RWPE2 (cell line): ENCODE data around the gene ENOX1.
A peak's percentile ranks its signal among the peaks of the same experiment; 100 is the strongest.

Experiments used
- ATAC-seq: fragments of 200-7000 bp; cut with Tn5 transposase; 3 replicates; pipeline ENCODE4 v1.9.1; 2021; ENCODE audit warnings: low read depth
- DNase-seq: peaks from one replicate; pipeline ENCODE4 v3.0.0-alpha.2; 2020; ENCODE audit warnings: low spot score
- H3K27ac ChIP-seq: fragments of 450-650 bp; 2 replicates; pipeline ENCODE4 v1.5.1; 2017; ENCODE audit warnings: mild to moderate bottlenecking; ENCODE audit not compliant: poor library complexity, severe bottlenecking
- H3K27me3 ChIP-seq: fragments of 250-450 bp; sonication (Bioruptor Pico); 2 replicates; pipeline ENCODE4 v1.5.1; 2021; ENCODE audit warnings: mild to moderate bottlenecking, moderate library complexity; ENCODE audit not compliant: insufficient read depth, poor library complexity, severe bottlenecking
- H3K36me3 ChIP-seq: fragments of 250-450 bp; sonication (Bioruptor Pico); 2 replicates; pipeline ENCODE4 v1.5.1; 2020; ENCODE audit warnings: low read depth, mild to moderate bottlenecking, moderate library complexity
- H3K4me1 ChIP-seq: fragments of 250-450 bp; sonication (Bioruptor Pico); 2 replicates; pipeline ENCODE4 v1.5.1; 2021; ENCODE audit warnings: mild to moderate bottlenecking, moderate library complexity; ENCODE audit not compliant: insufficient read depth, poor library complexity, severe bottlenecking
- H3K4me3 ChIP-seq: fragments of 250-450 bp; sonication (Bioruptor Pico); 2 replicates; pipeline ENCODE4 v1.5.1; 2021; ENCODE audit warnings: mild to moderate bottlenecking, moderate library complexity; ENCODE audit not compliant: severe bottlenecking
- H3K9me3 ChIP-seq: fragments of 250-450 bp; sonication (Bioruptor Pico); 2 replicates; pipeline ENCODE4 v1.5.1; 2021; ENCODE audit warnings: mild to moderate bottlenecking, moderate library complexity; ENCODE audit not compliant: severe bottlenecking
- TF ChIP-seq, protein P1 (sequence below): fragments of 450-650 bp; IDR thresholded peaks from one replicate; pipeline ENCODE4 v1.5.1; 2017; ENCODE audit warnings: mild to moderate bottlenecking, moderate library complexity; ENCODE audit not compliant: poor library complexity, severe bottlenecking

The ENOX1 gene

DNA sequence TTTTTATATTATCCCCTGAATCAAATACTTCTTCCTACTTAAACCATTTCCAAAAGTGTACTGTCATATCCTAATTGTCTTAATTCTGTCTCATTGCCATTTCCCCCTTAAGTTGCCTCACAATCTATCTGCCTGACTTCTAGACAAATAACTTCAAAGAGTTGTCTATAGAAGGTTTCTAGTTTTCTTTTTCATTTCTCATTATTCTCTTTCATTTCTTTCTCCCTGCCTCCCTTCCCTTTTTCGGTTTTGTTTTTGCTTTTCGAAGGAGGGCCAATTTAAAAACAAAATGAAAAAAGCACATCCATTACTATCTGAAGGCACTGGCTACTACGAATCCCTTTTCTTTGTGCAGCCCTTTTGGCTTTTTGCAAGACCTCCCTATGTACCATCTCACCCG lies 396.2 kb downstream of the ENOX1 start:
- H3K36me3 ChIP-seq: no peaks in the 10 kb centered on the region
- no peak overlapping the region for H3K27ac ChIP-seq
- H3K4me1 ChIP-seq: peaks cover 10% of the 10 kb centered on the region
- no peaks in the 10 kb centered on the region for H3K9me3 ChIP-seq
- no peaks in the 10 kb centered on the region for H3K27me3 ChIP-seq
- ATAC-seq: no peak
- H3K4me3 ChIP-seq: no peak overlapping the region
- no peak for DNase-seq
- TF ChIP-seq, protein P1, sequence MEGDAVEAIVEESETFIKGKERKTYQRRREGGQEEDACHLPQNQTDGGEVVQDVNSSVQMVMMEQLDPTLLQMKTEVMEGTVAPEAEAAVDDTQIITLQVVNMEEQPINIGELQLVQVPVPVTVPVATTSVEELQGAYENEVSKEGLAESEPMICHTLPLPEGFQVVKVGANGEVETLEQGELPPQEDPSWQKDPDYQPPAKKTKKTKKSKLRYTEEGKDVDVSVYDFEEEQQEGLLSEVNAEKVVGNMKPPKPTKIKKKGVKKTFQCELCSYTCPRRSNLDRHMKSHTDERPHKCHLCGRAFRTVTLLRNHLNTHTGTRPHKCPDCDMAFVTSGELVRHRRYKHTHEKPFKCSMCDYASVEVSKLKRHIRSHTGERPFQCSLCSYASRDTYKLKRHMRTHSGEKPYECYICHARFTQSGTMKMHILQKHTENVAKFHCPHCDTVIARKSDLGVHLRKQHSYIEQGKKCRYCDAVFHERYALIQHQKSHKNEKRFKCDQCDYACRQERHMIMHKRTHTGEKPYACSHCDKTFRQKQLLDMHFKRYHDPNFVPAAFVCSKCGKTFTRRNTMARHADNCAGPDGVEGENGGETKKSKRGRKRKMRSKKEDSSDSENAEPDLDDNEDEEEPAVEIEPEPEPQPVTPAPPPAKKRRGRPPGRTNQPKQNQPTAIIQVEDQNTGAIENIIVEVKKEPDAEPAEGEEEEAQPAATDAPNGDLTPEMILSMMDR: no peak

DNA sequence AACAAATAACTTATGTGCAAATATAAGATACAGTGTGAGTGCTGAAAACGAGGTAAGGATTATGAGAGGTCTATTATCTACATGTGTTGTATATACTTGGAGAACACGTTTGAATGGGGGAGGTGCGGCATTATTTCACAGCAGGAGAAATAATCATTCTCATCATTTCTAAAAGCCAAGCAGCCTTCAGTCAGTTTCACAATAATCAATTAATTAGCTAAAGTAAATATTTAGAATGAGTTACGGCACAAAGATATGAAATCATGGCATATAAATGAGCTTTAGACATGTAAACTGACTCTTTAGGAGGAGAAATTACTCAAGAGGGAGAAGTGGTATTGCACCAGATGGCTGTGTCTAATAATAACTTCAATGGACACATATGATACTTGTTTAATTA lies 396.8 kb downstream of the ENOX1 start:
- TF ChIP-seq, protein P1: no peak
- no peak for DNase-seq
- no peaks in the 10 kb centered on the region for H3K9me3 ChIP-seq
- H3K4me1 ChIP-seq: peaks cover 10% of the 10 kb centered on the region
- H3K36me3 ChIP-seq: no peaks in the 10 kb centered on the region
- H3K27me3 ChIP-seq: no peaks in the 10 kb centered on the region
- no peak for ATAC-seq
- no peak overlapping the region for H3K4me3 ChIP-seq
- H3K27ac ChIP-seq: no peak overlapping the region

DNA sequence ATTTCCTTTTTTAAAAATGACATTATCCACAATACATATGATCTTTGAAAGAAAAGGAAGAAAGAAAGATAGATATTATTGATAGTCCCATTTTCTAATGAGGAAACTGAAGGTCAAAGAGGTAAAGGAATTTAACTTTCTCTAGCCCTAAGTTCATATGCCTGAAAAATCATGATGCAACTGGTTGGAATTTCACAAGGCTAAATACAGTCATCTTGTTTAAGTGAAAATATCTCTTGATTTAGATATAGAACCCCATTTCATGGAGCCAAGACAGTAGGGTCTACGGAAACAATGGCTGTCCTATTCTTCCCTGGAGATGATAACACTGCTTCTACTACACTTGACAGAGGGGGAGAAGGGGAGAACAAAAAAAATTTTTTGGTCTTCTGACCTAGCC lies 397.2 kb downstream of the ENOX1 start:
- ATAC-seq (no peak), DNase-seq (no peak)
- H3K4me1 ChIP-seq: peaks cover 10% of the 10 kb centered on the region
- TF ChIP-seq, protein P1: no peak
- H3K27me3 ChIP-seq: no peaks in the 10 kb centered on the region
- no peak overlapping the region for H3K4me3 ChIP-seq
- no peak overlapping the region for H3K27ac ChIP-seq
- H3K36me3 ChIP-seq: no peaks in the 10 kb centered on the region
- no peaks in the 10 kb centered on the region for H3K9me3 ChIP-seq

DNA sequence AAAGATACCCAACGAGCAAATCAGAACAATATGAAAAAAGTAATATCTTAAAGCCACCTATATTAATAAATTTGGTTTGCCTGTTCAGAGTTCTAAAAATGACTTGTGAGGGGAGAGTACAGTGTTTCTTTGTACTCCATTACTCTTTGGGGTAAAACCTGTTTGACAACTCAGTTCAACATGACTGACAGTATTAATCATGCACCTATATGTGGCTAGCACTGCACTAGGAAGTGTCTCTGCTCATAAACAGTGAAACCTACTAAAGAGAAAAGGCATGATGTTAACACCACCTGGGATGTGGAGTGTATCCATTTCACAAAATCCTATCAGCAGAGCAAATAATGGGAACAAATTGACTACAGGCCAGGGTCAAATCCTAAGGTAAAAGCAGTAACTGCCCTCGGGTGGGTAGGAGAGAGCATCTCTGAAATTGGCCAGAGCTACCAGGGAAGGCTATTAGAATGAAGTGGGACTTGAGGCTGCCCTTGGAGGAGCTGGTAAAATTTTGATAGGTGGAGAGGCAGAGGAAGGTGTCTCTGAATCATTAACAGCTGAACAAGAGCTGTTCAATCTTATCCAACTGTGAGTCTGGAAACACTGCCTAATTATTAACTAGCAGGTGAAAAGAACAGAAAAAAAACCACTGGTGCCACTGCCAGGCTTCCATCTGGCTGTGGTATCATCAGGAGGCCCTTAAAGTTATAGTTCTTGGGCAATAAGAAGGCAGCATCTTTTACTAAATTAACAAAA lies 398.3 kb downstream of the ENOX1 start:
- DNase-seq: no peak
- no peak overlapping the region for H3K27ac ChIP-seq
- no peaks in the 10 kb centered on the region for H3K9me3 ChIP-seq
- no peaks in the 10 kb centered on the region for H3K27me3 ChIP-seq
- peaks cover 10% of the 10 kb centered on the region for H3K4me1 ChIP-seq
- H3K4me3 ChIP-seq: no peak overlapping the region
- TF ChIP-seq, protein P1: no peak
- peak; percentile 88 for ATAC-seq
- no peaks in the 10 kb centered on the region for H3K36me3 ChIP-seq

DNA sequence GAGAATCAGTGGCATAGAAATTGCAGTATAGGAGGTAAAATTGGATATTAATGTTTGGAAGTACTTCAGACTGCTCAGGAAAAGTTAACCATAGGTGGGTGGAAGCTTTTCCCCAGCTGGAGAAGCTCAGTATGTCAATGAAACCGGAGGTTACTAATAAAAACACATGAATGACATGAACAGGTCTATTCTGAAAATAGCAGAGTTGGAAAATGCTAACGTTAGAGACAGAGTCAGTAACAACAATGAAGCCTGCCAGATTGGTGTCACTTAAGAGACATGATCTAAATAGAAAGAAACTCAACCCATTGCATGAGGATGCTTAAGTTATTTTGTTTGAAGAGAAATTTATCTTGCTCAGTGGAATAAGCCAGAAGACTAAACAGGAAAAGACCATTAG lies 398.9 kb downstream of the ENOX1 start:
- Histone ChIP-seq H3K4me1 (peaks cover 10% of the 10 kb centered on the region), H3K4me3 (no peak overlapping the region), H3K9me3 (no peaks in the 10 kb centered on the region), H3K27me3 (no peaks in the 10 kb centered on the region), H3K36me3 (no peaks in the 10 kb centered on the region), H3K27ac (no peak overlapping the region)
- ATAC-seq (no peak), DNase-seq (no peak)
- TF ChIP-seq, protein P1: no peak
